LoVo (cell line): ENCODE measurements around the gene LRRN4.
"Not testable (repeated sequence)": the region's sequence is repeated elsewhere in the genome, so short reads cannot be mapped to it uniquely, and the experiment has no call there.

Experiments
- DNase-seq: peaks from one replicate; pipeline ENCODE4 v3.0.0-alpha.2; 2016; ENCODE audit warnings: low spot score

The LRRN4 gene

DNA sequence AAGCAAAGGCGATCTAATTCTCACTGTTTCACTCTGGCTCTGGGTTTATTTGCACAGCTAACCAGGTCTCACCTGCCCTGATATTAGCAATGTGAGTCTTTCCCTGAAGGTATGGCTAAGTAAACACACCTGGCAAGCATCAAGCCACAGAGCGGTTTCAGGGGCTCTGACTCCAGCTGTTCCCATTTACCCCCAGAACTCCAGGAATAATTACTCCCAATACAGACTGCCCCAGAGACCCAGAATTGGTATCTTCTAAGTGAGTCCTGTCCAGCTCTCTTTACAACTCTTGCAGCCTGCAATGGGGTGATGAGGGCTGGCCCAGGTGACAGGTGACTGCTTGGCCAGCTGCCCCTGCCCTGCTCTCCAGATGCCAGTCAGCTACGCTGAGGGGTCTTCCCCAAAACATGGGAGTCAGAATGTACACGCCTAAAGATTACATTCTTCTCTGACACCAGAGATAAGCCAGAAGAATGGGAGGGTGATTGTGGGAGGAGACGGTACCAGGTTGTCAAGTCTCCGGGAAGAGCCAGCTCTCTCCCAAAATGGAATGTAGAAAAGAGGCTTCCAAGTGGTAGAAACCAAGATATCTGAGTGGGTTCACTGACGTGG lies 4.9 kb upstream of the LRRN4 start:
- no peak for DNase-seq

DNA sequence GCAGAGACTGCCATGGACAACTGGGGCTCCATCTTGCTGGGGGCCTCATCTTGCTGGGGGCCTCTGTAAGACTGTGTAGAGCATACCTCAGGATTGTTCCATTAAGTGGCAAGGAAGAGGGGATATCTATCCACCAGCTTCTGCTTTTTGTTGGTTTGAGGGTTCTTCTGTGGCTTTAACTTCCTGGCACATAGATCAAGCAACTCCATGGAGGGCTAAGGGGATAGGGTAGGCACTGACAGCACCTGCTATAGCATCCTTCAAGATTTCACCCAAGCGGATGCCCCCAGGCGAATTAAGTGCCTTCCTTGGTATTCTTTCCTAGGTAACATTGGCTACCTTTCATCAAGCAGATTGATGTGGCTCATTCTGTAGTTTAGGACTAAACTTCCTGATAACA lies 3.8 kb upstream of the LRRN4 start:
- no peak for DNase-seq

DNA sequence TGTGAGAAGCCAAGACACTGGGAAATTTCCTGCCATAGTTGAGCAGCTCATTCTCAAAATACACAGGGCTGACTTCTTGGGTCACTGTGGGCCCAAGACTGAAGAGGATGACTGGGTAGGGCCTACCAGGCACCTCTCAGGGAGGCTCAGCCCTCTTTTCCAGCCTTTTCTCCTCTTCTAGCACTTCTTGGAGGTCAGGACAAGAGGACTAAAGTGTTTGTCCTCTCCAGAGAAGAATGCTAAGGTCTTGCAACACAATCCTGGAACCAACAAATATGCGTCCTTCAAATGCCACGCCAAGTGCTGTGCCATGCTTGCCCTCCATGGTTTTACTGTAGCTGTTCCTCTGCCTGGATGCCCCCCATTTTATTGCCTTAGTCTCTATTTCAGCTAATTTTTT lies 3.3 kb upstream of the LRRN4 start:
- DNase-seq, result no peak

DNA sequence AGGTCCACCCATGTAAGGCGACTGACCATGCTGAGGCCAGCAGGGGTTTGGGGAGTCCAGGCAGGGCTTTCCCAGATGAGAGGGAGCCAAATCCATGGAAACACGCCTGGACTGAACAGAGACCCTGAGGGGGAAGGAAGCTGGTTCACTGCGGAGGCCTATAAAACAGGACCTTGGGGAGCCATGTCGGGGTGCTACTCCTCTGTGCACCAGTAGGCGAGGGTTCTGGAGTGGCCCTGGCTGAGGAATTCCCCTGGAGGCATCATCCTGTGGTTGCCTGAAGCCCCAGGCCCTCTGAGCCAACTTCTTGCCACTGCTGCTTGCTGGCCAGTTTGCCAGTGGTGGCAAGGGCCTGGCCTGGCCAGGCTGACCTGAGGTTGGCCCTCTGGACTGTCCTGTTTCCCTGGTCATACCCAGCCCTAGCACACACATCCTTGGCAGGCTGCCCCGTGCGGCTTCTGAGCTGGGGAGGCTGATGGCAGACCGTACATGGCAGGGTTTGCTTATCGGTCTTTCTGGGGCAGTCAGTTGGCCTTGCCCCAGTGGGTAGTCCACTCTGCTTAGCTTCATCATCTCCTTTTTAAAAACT lies 2.2 kb upstream of the LRRN4 start:
- no peak for DNase-seq

DNA sequence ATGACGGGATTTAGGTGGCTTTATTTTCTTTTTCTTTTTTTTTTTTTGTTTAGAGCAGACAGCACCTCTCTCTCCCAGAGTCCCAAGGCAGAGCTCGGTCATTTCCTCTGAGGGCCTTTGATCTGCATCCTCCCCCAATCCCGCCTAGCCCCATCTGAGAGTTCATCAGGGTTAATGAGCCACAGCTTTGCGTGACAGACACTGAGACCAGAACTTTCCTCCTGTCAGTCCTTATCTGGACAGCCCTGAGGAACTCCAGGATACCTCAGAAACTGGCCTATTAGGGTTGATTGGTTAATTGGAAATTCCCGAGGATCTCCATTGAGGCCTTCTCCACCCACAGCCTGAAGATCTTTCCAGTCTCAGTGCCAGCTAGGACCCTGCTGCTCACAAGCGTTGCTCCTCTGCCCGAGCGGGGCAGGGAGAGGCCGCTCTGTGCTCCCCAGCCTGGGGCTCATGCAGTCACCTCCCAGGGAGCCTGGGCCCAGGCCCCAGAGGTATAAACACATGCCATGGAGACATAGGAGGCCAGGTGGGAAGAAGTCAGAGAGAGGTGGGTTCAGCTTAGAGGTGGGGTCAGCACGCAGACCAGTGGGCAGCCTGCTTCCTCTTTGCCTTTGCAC lies 1.4 kb upstream of the LRRN4 start:
- no peak for DNase-seq

DNA sequence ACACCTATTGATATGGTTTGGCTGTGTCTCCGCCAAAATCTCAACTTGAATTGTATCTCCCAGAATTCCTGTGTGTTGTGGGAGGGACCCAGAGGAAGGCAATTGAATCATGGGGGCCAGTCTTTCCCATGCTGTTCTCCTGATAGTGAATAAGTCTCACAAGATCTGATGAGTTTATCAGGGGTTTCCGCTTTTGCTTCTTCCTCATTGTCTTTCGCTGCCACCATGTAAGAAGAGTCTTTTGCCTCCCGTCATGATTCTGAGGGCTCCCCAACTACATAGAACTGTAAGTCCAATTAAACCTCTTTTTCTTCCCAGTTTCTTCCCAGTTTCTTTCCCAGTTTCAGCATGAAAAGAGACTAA lies 810 bp upstream of the LRRN4 start:
- not testable (repeated sequence) for DNase-seq

DNA sequence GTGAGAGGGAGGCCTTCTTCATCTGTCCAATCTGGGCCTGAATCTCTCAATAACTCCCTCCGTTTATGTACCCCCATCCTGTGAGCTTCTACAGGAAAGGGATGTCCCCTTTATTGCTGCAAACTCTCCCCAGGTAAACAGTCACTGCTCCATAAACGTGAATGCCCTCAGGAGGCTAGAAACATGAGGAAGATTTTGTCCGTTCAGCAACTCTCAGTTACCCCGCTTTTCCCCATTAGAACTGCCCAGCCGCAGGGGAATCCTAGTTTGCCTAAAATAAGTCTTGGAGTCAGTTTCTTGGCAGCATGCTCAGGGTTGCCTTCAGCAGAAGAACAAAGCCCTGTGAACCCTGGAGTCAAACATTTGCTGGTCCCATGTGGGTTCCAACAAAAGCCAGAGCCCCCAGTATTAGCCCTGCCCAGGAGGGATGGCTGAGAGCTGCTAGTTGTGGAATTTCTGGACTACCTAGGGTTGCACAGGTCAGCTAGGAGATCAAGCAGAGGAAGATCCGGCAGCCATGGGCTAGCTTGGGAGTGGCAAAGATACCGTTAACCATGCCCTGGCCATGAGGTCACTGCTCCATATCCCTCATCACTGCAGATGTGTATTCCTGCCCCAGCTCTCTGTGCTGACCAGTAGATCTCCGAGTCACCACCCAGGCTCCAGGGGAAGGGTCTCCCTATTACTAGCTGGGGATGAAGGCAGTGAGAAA lies 640 bp downstream of the LRRN4 start:
- no peak for DNase-seq

DNA sequence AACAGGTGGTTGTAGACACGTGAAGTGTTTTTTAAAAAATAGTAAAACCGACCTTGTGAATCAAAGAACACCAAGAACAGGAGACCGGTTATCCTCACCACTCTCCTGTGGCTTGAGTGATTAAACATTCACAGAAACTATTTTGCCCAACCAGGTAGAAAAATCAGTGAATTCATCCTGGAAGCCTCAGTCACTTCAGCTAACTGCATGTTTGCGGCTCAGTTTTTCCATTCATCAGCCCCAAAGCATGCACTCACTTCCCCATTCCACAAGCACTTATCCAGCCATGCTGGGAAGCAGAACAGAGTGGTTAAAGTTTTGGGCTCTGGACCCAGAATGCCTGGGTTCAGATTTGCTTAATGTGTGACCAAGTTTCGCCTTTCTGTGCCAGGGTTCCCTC lies 2.4 kb downstream of the LRRN4 start:
- DNase-seq, result no peak

DNA sequence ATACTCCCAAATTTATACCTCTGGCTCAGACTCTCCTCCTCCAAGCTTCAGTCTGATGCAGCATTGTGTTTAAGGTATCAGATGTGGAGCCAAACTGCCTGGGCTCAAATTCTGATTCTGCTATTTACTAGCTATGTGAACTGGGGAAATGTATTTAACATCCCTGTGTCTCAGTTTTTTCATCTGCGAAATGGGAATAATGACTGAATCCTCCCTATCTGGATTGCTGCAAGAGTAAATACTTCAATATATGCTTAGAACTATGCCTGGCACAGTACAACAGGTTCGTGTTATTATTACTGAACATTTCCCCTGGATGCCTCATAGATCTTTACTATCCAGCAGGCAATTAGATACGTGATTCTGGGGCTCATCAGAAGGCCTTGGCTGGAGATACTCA lies 5.5 kb downstream of the LRRN4 start:
- DNase-seq, result no peak

DNA sequence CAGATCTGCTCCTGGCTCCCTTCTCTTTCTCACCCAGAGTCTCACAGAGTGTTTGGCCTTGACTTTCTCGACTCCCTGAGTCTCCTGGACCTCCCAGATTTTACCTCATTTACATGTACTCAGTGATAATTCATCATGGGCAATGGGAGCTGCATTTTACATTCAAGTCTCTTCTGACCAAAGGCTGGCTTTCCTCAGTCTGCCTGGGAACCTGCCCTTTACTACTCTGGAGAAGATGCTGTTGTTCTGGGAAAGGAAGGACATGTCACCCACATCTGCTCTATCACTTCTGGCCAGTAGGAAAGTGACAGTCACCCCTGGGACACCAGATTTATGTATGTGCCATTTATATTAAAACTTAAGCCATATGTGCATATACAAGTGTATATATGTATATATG lies 7.4 kb downstream of the LRRN4 start:
- no peak for DNase-seq

DNA sequence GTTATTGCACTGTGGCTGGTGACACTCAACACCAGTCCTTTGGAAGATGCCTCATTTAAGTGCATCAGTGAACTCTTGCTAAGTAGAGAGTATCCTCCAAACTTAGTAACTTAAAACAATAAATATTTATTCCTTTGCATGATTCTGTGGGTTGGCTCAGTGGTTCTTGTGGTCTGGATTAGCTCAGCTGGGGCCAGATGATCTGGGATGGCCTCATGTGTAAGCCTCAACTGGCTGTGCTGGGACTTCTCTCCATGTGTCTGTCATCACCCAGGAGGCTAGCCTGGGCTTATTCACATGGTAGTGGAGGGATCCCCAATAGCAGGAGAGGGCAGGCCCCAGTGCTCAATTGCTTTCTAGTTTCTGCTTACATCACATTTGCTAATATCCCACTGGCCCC lies 8.3 kb downstream of the LRRN4 start:
- DNase-seq, result no peak

DNA sequence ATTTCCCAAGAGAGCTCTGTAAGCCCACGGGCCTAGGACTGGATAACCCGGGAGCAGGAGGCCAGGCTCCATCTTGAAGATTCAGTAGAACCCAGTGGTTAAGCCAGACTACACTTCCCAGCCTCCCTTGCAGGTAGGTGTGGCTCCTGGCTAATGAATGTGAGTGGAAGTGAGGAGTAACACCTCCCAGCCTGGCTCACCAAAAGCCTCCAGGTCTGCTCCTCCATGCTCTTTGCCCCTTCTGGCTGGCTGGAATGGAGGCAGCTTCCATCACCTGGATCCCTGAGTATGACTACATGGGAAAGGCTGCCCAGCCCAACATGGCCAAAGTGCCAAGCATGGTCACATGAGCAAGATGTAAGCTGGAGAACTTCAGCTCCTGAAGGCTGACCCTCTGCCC lies 9.7 kb downstream of the LRRN4 start:
- no peak for DNase-seq

DNA sequence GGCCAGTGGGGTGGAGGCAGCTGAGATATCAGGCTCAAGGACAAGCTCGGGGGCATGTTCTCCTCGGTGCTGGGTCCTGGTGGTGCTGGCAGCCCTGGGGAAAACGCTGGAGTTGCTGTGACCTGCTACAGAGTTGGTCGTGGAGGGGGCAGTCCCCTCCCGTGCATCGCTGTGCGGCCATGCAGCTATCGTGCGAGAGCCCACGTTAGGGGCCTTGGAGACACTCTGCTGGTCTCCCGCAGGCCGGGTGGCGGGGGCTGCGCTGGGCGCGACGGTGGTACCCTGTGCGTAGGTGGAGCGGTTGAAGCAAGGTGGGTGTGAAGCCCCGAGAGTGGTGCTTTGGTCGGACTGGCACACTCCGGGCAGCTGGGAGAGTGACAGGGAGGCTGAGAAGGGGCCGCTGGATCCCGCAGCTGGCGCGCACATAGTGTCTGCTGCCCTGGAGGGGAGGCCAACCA lies 12.0 kb downstream of the LRRN4 start:
- no peak for DNase-seq

DNA sequence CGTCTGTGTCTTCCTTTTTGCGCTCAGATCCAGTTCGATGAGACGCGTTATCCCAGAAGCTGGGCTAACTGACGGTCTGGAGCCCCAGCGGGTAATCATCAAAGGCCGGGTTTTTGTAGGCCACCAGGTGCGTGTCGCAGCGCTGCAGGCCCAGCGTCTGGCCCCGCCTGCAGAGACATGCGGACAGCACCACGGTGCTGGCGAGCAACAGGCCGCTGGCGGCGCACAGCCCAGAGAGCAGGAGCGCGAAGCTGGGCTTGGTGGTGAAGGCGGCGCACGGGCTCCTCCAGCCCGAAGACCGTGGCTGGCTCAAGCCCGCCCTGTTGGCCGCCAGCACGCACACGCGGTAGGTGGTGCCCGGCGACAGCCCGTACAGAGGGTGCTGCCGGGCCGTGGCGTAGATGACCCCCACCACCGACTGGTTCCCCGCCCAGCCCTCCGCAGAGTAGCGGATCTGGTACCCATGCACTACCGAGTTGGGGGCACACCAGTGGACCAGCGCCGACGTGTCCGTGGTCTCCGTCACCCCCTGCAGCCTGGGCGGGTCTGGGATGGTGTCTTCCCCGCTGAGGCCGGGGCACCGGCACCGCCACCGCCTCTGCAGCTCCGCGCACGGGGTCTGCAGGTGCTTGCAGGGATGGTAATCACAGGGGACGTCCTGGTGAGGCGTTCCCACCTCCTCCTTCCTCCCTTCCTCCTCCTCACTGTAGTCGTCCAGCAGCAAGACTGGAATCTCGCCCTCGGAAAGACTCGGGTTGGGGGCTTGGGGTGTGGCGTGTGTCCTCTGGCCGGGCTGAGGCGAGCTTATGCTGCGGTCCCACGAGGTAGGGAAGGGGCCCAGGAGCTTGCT lies 12.7 kb downstream of the LRRN4 start:
- no peak for DNase-seq

DNA sequence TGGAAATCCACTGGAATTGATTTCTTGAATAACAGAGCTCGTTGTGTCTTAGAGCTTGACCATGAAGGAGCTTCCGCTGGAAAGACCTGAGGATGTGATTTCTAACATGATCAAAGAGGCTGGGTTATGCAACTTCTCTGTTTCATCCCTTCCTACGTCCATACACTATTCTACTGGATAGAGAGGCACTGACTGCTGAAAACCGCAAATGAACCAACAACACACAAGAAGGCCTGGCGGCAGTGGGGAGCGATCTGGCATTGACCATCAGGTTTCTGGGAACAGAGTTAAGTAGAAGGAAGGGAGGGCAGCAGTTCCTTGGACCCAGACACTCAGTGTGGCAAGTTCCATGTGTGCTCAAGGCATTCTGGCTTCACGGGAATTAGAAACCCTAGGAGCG lies 13.3 kb downstream of the LRRN4 start:
- no peak for DNase-seq

DNA sequence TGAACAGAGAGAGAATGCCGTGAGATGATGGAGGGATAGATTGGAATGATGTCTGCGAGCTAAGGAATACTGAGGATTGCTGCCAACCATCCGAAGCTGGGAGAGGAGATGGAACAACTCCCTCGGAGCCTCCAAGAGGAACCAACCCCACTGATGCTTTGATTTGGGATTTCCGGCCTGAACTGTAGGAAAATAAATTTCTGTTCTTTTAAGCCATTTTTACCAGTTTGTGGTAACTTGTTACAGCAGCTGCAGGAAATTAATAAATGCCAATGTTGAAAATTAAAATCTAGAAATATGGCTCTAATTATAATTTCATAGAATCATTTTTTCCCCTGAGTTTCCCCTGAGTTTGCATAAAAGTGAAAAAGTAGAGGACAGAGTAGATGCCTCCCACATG lies 14.1 kb downstream of the LRRN4 start:
- DNase-seq, result no peak

DNA sequence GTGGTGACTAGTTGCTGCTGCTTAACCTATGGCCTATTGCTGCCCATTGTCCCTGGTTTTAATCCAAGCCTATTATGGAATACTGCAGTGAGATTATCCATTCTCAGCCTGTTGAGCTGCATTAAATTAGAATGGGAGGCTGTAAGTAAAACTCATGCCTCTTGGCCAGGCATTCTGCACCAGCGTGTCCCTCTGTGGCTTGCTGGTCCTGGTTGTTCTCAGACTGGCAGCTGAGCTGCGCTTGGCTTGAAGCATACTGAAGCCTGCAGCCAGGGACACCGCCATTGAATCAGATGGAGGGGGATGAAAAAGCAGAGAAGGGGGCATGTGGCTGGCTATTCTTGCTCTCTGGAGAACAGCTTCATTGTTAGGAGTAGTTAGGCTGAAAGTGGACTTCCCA lies 15.6 kb downstream of the LRRN4 start:
- no peak for DNase-seq

DNA sequence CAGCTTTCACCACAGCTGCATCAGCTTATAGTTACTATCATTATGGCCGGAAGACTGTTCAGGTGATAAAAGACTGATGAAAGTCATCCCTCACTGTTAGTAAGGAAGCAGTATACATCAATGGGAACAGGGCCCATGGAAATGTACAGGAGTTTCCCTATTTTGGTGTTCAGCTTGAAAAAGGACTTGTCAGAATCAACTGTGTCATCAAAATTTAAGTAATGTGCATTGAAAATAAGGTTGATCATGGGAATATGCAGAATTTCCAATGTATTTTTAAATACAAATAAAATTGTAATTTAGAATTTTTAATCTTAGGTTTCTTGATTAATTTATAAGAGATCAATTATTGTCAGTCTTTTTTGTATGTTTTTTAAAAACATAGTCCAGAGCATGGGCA lies 16.8 kb downstream of the LRRN4 start:
- no peak for DNase-seq

DNA sequence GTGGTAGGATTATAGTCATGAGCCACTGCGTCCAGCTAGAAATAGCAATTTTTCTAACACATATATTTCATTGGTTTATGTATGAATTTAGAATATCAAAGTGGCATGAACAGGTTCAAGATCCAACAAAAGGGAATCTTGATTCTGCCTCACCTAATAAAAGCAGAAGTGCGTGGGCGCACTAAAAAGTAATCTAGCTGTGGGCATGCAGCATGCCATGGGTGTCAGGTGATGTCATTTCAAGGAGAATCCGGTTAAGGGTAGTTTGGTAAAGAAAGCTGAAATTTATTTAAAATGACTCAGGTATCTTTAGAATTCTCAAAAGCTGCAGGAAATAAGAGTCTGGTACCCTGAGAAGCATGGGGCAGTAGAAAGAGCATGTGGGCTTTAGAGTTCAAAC lies 17.6 kb downstream of the LRRN4 start:
- DNase-seq, result no peak

DNA sequence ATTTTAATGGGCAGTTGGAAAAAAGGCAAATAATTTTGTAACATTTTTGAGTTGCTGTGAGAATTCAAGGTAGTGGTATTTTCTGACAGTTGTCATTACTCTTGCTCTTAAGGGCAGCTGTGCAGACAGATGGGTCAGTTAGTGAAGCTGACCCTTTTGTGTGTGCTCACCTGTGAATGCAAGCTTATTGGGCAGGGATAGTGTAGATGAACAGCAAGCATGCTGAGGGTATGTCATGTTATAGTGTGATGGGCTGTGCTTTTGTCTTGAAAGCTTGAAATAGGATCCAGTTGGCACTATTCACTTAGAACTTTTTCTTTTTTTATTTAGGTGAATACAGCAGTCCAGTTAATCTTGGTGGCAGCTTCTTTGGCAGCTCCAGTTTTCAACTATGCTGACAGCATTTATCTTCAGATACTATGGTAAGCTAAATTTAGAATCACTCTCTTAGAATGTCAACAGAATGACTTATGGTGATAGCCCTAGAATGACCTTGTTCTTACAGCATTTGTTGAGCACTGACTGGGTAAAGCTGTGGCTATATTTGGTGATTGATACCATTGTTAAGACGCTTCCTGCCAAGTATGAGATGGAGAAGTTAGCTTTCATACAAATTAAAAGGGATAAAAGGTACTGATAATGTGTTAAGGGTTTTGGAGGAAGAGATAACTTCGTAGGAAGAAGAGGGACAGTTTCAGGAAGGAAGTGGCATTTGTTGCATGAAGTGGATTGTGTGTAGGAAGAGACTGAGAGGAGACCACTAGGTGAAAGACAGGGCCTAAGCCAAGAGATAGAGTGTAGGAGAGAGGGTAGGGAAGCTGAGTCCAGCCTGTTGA lies 19.5 kb downstream of the LRRN4 start:
- DNase-seq, result no peak

DNA sequence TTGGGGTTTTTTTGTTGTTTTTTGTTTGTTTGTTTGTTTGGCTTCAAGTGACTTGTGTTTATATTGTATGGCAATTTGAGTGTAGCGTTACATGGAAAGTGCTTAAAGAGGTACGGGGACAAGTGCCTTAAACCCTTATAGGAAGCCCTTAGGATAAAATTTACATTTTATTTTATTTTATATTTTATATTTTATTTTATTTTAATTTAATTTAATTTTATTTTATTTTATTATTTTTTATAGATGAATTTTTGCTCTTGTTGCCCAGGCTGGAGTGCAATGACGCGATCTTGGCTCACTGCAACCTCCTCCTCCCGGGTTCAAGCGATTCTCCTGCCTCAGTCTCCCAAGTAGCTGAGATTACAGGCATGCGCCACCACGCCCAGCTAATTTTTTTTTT lies 21.0 kb downstream of the LRRN4 start:
- DNase-seq, result not testable (repeated sequence)
